DMS 273 treated with DMSO at 0.1 percent for 48 hours (cell line): ENCODE results near the gene ICE2.

ENCODE experiments used
- DNase-seq: peaks from one replicate; lab custom pipeline; 2025; lab: John Stamatoyannopoulos, UW

ICE2 gene

GRCh38 chr15:60478566-60479360 is at the start of gene ICE2:
ICE2 (minus strand) TSS chr15:60479142; CDS start chr15:60477977, 1,165 bp downstream.
- DNase-seq, result peak; percentile 70

DNA sequence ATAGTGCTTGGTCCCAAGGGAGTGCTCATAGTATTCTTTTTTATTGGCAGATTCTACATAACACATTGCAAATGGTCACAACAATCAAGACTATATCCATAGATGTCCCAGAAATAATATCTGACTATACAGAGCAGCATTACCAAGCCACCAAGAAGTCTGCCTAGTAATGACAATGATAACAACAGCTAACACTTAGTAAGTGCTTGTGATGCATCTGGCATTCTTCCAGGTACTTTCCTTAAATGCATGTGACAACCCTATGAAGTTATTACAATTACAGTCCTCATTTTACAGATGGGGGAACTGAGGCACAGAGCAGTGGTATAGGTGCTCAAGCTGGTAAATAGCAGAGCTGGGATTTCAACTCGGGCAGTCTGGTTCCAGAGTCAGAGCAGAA is 49.6 kb upstream of the ICE2 start:
- no peak for DNase-seq

DNA sequence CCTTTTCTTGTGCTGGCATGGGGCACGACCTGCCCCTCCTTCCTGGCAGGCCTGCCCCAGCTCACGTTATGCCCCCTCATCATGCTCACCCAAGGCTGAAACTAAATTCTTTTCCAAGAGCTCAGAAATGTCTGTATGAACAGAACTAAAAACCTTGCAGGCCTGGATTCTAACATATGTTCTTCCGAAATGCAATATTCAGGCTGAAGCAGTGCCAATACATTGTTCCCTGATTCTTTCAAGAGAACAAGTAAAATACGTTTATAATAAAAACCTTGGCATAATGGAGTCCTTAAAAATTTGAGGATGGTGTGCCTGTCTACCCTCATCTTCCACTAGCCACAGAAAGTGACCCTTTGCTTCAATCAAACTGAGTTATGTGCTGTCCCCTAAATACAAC is 48.5 kb upstream of the ICE2 start:
- no peak for DNase-seq

- DNase-seq, result no peak
Observed at GRCh38 chr15:60526127-60526616, 47.2 kb upstream of the ICE2 start.

DNA sequence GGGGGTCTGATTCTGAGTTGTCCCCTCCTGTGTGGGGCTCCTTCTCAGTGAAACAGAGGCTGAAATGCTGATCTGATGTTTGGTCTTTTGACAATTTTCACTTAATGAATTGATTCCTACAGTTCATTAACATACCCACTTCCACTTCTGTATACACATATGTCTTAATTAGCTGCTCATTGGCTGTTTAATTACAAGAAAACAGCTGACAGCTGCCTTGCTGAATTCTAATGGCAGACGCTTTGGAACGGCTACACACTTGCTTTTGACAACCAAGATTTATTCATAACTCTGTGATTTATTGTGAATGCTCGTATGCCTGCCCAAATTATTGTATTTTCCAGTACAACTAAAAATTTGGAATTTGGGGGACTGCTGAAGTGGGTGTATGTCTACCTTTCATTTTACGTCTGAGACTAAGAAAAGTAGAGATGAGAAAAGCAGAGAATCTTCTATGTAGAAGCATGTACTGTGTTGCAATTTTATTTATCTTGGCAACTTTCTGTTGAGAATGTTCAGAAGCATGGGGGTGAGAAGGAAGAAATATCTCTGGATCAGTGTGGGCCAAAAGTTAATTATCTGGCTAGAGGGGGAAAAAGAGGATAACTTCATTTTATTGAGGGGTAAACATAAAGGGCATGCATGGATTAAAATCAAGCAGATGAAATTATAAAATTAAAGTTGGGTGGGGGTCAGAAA is 46.5 kb upstream of the ICE2 start:
- DNase-seq, result no peak

- no peak for DNase-seq
Observed at GRCh38 chr15:60523056-60523455, 44.1 kb upstream of the ICE2 start.

- DNase-seq, result peak; percentile 5
Observed at GRCh38 chr15:60520825-60521368, 42.0 kb upstream of the ICE2 start.

DNA sequence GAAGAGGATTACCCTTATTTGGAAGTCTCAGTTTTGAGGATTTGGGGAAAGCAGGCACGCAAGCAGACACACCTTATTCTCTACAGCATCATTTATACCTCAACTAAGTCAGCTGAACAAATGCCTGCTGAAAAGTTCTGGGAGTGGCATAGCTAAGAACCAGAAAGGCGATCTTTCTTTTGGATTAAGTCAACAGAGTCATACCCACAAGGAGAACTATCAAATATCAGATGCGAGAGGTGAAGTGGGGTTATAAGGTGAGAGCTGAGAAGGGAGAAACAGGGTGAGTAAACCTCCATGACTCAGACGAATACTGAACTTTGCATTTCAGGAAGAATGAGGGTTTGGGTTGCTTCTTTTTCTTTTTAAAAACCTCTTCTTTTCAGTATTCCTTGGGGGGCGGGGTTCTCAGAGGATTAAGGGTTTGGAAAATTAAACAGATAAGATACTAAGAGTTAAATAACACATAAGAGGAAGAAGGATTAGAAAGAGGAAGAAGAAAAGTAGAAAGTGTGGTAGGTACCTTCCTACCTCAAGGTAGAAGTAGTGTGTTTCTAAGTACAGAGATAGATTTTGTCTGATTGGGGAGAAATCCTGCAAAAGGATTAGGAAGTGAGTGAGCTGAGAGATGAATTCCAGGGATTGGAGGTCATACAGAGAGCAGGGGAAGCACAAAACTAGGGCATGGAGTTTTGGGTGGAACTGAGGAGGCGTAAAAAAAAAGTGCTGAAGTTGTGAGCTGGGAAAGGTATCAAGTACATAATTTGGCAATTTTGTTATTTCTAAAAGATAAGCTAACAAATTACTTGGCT is 41.3 kb upstream of the ICE2 start:
- DNase-seq, result no peak

DNA sequence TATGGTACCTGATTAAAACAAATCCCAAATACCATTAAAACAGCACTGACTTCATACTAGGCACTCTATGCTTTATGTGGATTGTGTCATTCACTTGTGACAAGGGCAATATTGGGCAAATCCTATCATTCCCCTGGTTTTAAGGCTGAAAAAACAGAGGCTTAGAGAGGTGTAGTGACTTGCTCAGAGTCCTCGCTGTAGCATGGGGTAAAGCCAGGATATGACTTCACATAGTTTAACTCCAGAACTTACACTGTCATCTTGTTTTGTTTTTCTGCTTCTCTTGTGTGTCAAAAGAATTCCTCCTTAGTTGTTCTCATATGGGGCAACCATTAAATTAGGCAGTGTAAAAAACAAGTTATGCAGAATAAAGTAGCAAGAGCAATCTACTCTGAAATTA is 40.3 kb upstream of the ICE2 start:
- DNase-seq, result no peak

GRCh38 chr15:60518511-60518910 is 39.6 kb upstream of the ICE2 start:
- DNase-seq, result no peak

DNA sequence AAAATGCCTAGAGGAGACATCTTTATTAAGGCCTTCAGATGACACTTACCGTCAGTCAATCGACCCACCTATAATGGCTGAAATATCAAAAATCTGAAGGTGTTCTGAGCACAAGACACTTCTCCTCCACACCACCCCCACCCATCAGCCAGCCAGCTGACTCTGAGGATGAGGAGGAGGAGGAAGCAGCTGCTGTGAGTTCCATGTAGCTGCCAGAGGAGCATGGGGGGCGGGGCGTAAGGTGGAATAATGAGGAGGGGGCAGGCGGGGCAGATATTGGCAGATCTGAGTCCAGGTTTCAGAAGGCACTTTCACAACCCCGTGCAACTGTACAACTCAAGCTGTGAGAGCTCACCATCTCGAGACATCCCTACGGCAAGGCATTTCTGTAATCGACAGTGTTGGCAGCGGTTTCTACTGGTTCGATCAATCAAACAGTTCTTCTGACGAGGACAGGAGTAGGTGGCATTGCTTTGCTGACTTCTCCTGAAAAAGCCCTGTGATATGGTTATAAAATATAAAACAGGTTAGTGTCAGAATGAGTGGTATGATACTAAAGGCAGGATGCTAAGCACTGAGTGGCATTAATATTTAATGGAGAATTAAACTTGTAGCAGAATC is 35.4 kb upstream of the ICE2 start:
- no peak for DNase-seq

- no peak for DNase-seq
Observed at GRCh38 chr15:60513676-60514075, 34.7 kb upstream of the ICE2 start.

- no peak for DNase-seq
Observed at GRCh38 chr15:60512937-60513336, 34.0 kb upstream of the ICE2 start.

- DNase-seq, result no peak
Observed at GRCh38 chr15:60511351-60512031, 32.5 kb upstream of the ICE2 start.

GRCh38 chr15:60510006-60510405 is 31.1 kb upstream of the ICE2 start:
- no peak for DNase-seq

DNA sequence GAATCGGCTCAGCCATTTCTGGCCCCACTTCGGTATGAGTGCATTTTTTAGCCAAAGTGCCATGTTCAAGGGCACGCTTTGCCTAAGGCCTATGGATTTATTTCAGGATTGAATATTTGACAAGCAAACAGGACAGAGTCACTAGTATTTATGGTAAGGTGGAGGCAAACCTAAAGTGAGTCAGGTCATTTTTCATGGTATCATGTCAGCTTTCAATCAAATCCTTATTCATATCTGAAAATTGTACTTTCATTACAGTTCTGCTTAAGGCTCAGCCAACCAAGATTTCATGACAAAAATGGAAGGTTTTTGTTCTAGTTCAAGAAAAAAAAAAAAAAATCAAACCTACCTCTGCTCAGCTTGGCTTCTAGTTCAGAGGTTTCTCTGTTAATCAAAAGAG is 30.5 kb upstream of the ICE2 start:
- DNase-seq, result no peak

DNA sequence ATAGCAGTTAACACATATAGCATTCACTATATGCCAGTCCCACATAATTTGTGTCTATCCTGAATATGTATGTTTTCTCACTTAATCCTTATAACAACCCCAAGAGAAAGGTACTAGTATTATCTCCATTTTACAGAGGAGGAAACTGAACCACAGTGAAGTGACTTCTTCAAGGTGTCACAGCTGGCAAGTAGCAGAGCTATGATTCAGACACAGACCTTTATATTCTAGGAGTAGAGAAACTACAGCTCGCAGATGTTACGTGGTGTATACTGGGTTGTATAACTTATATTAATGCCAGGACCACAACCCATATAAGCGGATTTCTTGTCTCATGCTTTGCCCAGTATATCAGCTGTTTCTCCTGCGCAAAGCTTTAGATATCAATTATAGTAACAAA is 29.5 kb upstream of the ICE2 start:
- DNase-seq, result no peak

GRCh38 chr15:60507596-60508424 is 28.9 kb upstream of the ICE2 start:
- peak; percentile 3 for DNase-seq

GRCh38 chr15:60496853-60497252 is 17.9 kb upstream of the ICE2 start:
- DNase-seq, result no peak

- DNase-seq, result no peak
Observed at GRCh38 chr15:60494108-60494507, 15.2 kb upstream of the ICE2 start.
